C4-2B (cell line): ENCODE measurements around the gene MARK2.
A peak's percentile ranks its signal among the peaks of the same experiment; 100 is the strongest.

Experiments used
- H3K27ac ChIP-seq: fragments of 450-650 bp; 2 replicates; pipeline ENCODE4 v1.5.1; 2017
- CTCF ChIP-seq: fragments of 450-650 bp; conservative IDR thresholded peaks from 2 replicates; pipeline ENCODE4 v1.5.1; 2017; ENCODE audit warnings: mild to moderate bottlenecking
- ZFX ChIP-seq: fragments of 450-650 bp; IDR thresholded peaks from 2 replicates; pipeline ENCODE4 v1.6.1; 2017

The MARK2 gene

GRCh38 chr11:63816166-63816565 lies 22.7 kb upstream of the MARK2 start:
- H3K27ac ChIP-seq = no peak overlapping the region
- TF ChIP-seq ZFX (no peak), CTCF (no peak)

DNA sequence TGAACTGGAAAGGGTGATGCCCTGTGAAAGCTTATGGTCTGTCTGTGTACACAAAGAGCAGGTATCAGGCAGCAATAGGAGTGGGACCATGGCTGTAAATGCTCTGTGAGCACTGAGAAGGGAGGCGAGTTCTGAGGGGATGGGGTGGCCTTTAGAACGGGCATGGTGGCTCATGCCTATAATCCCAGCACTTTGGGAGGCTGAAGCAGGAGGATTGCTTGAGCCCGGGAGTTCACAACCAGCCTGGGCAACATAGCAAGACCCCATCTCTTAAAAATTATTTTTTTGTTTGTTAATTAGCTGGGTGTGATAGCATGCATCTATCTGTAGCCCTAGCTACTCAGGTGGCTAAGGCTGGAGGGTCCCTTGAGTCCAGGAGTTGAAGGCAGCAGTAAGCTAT lies 22.2 kb upstream of the MARK2 start:
- TF ChIP-seq ZFX (no peak), CTCF (no peak)
- no peak overlapping the region for H3K27ac ChIP-seq

DNA sequence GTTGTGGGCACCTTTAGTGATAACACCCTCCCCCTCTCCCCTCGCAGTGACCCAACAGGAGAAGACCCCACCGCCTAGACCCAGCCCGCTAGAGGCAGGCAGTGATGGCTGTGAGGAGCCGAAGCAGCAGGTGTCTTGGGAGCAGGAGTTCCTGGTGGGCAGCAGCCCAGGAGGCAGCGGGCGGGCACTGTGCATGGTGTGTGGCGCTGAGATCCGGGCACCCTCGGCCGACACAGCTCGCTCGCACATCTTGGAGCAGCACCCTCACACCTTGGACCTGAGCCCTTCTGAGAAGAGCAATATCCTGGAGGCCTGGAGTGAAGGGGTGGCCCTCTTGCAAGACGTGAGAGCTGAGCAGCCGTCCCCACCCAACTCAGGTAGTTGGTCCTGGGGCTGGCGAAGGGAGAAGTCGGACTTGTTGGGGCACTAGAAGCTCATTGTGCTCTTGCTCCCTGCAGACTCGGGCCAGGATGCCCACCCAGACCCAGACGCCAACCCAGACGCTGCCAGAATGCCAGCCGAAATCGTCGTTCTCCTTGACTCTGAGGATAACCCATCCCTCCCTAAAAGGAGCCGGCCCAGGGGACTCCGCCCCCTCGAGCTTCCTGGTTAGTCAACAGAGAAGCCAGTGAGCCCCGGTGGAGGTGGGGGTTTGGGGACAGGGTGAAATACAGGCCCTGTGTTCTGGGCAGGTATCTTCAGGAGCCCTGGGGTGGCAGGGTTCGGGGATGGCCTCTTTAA lies 21.0 kb upstream of the MARK2 start:
- TF ChIP-seq ZFX = no peak
- TF ChIP-seq CTCF = no peak
- no peak overlapping the region for H3K27ac ChIP-seq

DNA sequence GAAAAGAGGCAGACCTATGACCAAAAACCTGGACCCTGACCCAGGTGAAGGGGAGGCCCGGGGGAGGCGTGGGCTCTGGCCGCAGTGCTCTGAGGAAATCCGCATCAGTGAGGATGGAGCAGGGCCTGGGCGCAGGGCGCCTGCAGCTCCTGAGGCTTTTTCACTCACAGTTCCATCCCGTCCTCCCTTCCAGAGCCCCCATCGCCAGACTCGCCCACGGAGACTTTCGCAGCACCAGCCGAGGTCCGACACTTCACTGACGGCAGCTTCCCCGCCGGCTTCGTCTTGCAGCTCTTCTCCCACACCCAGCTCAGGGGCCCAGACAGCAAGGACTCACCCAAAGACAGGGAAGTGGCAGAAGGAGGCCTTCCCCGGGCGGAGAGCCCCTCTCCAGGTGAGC lies 20.3 kb upstream of the MARK2 start:
- no peak overlapping the region for H3K27ac ChIP-seq
- no peak for TF ChIP-seq CTCF
- no peak for TF ChIP-seq ZFX

DNA sequence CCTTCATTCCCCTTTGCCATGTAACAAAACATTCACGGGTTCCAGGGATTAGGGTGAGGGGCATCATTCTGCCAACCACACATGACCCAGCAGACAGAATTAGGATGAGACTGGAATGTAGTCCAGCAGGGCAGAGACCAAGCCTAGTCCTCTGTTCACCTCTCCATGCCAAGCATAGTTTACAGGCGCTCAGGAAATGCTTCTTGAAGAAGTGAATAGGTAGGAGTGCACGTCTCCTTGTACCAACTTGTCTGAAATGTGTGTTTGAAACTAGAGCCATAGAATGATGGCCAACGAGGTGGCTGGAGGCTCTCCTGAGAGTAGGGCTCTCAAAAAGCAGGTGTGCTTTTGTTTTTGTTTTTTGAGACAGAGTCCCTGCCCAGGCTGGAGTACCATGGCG lies 17.5 kb upstream of the MARK2 start:
- TF ChIP-seq CTCF (no peak), ZFX (no peak)
- no peak overlapping the region for H3K27ac ChIP-seq

DNA sequence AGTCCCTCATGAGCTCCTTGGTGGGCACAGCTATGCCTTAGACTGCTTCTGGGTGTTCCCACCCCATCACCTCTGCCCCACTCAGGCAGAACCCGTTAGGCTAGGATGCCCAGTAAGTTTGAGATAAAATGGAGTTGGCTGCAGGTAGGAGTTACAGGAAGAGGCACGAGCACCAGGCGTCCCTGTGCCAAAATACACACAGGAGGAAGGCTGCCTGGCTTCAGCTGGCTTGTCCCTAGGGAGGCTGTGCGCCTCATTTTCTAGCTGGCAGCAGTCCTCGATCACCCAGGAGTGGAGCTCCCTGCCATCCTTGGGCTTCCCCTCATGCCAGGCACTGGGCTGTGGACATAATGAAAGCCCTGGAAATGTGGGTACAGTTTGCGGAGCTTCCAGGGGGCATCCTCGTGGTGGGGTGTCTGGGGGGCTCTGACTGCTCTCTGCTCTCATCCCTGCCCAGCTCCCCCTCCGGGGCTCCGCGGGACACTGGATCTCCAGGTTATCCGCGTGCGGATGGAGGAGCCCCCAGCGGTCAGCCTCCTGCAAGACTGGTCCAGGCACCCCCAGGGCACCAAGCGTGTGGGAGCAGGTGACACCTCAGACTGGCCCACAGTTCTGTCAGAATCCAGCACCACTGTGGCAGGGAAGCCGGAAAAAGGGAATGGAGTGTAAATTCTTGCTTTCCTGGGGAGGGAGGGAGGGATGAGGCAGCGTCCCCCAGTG lies 12.3 kb upstream of the MARK2 start:
- peak overlapping the region; percentile 21 for H3K27ac ChIP-seq
- no peak for TF ChIP-seq CTCF
- TF ChIP-seq ZFX = no peak

GRCh38 chr11:63829823-63830489 lies 9.0 kb upstream of the MARK2 start:
- TF ChIP-seq ZFX = no peak
- TF ChIP-seq CTCF = no peak; the same call in 1 of the 2 replicates
- H3K27ac ChIP-seq = no peak overlapping the region
